GM21786 (cell line): Measurements from ENCODE around the gene TMEM132A.

ENCODE experiments used
- ATAC-seq: cut with Tn5 transposase; IDR thresholded peaks from one replicate; pipeline ENCODE4 v1.9.1; 2021; ENCODE audit not compliant: unreplicated experiment

The TMEM132A gene, protein sequence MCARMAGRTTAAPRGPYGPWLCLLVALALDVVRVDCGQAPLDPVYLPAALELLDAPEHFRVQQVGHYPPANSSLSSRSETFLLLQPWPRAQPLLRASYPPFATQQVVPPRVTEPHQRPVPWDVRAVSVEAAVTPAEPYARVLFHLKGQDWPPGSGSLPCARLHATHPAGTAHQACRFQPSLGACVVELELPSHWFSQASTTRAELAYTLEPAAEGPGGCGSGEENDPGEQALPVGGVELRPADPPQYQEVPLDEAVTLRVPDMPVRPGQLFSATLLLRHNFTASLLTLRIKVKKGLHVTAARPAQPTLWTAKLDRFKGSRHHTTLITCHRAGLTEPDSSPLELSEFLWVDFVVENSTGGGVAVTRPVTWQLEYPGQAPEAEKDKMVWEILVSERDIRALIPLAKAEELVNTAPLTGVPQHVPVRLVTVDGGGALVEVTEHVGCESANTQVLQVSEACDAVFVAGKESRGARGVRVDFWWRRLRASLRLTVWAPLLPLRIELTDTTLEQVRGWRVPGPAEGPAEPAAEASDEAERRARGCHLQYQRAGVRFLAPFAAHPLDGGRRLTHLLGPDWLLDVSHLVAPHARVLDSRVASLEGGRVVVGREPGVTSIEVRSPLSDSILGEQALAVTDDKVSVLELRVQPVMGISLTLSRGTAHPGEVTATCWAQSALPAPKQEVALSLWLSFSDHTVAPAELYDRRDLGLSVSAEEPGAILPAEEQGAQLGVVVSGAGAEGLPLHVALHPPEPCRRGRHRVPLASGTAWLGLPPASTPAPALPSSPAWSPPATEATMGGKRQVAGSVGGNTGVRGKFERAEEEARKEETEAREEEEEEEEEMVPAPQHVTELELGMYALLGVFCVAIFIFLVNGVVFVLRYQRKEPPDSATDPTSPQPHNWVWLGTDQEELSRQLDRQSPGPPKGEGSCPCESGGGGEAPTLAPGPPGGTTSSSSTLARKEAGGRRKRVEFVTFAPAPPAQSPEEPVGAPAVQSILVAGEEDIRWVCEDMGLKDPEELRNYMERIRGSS

DNA sequence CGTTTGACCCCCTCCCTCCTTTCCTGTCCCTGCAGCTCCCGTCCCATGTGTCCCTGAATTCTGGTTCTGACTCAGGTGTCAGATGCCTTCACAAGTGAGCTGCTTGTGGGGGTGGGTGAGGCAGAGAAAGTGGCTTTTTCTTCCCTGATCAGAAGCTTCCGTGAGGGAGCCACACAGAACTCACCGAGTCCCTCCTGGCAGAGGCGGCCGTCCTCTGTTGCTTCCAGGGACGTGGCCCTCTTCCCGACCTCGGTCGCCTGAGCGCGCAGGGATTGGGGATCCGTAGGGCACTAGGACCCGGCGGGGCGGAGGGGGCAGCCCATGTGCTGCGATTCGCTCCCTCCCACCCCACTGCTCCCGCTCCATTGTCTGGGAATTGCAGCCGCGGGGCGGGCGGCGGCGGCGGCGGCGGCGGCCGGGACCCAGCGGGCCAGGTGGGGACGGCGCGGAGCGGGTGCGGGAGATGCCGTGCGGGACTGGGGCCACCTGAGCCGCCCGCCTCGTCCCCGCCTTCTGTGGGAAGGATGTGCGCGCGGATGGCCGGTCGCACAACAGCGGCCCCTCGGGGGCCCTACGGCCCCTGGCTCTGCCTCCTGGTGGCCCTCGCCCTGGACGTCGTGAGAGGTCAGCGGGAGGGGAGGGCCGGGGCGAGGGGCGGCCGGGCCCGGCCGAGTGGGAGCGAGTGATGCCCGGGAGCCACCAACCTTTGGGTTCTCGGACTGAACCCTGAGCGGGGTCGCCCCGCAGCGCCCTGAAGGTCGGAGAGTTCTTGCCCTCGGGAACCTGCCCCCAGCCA lies at the start of gene TMEM132A:
Gene TMEM132A (plus strand): TSS at position 351 of the 796 bp plus-strand sequence. CDS start 174 bp downstream, at position 525.
- no peak for ATAC-seq

DNA sequence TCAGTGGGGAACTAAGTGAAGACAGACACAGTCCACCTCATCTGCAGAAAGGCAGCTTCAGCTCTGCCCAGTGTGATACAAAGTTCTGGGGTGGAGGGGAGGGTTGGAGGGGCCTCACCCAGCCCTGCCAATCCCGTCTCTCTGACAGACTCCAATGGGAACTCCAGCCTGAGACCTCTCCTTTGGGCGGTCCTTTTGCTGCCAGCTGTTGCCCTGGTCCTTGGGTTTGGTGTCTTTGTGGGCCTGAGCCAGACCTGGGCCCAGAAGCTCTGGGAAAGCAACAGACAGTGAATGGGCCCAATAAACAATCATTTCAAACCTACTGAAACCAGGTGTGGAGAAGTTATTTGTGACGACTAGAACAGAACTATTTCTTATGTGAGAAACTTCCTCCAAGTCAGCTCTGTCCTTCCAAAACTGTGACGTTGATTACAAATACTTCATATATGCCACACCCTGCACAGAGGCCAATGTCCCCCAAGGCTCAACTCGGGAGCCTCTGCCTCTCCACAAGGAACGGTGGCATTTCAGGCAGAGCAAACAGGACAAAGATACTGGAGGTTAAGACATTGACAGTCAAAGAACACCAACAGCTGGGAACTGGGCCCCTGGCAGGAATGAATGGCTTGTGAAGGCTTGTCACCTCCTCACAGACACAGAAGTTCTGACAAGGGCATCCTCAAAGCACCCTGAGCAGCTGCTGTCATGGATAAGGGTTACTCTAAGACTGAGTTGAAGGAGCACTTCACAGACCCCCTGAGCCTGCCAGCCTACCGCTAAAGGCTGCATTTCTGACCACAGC lies 48.7 kb upstream of the TMEM132A start:
- ATAC-seq, result no peak

DNA sequence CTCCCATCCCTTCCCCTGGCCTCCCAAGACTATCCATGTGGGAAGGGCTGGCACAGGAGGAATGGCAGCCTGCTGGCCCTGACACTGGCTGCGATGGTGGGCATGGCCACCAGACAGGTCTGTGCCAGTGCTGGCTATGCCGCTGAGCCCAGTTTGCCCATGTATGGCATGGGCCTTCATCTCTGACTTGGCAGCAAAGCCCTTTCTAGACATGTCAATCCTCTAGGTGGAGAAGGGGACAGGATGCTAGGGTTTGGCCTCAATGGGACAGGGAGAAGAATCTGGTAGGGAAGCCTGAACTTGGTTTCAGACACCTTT lies 48.1 kb upstream of the TMEM132A start:
- no peak for ATAC-seq

DNA sequence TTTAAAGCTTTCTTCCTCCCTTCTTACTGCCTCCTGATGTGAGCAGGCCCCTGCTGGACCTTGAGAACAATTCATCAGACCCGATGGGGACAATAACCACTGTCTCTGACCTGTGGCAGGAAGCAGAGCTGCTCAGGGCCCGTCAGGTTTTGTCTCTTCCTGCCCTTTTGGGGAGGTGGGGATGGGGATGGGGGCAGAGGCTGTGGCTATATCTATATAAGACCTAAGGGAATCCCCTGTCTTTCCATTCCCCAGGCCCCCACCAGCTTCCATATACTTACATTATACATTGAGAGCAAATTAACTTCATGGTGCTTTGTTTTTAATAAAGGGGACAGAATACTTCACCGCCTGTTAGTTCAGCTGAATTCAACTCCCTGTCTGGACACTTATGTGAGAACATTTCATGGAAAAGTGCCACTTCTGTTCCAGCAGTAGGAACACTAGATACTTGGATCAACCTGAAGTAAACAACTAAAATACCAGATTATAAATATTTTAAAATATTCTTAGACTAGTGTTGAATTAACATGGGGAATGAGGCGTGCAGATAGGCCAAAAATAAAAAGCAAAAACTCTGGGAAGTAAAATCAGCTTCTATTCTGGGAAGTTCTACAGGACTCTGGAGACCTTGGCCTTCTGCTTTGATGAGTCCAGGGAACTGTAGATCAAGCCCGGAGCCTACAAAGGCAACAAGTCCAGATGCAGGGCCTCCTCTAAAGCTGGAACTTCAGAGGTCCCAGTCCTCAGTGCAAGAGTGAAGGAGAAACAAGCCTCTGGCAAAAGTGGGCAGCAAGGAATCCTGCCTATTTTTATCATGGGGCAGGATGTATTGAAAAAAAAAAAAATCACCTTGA lies 45.8 kb upstream of the TMEM132A start:
- no peak for ATAC-seq

DNA sequence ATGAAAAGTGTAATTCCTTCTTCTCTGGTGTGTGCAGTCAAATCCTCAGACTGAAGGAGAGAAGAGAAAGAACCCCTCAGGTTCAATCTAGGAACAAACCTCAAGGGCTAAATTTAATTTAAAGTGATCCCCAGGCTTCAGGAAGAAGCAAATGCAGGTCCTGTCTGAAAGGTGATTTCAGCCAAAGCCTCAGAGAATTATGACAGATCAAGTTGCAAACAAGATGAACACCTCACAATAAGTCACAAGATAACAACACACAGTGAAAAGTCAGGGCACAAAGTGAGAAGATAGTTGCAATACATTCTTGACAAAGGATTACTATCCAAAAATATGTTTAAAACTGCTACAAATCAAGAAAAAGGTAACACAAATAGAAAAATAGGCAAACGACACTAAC lies 45.2 kb upstream of the TMEM132A start:
- no peak for ATAC-seq

DNA sequence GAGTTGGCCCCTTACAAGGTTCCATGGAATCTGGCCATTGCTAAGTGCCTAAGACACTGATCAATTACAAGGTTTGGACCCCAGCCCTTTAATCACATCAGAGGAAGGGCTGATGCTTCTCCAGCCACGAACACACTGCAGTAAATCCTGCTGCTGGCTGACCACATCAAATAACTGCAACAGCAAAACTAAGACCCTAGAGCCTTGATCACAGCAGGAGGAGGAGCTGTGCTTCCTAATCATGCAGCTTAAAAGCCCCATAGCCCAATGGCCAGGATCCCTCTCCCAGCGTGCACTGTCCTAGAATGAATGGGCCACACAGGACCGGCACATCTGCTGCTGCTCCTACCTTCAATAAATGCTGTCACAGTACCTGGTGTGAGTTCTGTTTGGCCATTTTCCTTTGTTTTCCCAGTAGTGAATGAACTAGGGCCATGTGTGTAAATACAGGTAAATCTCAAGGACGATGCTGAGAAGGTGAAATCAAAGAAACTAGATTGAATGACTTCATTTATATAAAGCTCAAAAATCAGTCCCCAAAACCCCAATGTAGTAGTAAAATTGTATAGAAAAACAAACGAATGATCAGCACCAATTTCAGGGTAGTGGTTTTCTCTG lies 44.2 kb upstream of the TMEM132A start:
- no peak for ATAC-seq

DNA sequence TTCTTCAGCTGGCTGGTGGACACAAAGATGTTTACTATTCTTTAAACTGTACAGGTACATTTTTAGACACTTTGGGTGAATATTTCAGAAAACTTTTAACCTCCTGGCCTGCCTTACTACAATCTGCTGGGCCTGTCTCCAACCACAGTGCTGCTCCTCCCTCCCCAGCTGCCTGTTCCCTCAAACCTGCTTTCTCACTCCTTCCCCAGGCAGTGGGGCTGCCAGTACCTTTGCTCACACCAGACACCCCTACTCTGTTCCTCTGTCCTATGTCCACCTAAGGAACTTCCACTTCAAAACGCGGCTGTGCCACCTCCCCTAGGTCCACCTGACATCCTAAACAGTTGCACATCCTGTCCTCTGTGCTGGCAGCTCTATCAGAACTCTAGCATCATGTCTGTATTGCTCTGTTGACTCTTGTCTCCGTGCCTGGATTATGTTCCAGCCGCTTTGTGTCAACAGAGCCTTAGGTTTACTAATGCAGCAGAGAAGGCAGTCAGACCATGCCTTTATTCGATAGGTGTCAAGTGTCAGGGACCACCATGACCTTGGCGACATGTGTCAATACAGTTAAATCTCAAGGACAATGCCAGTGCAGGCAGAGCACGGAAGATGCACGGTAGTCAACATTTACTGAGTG lies 43.5 kb upstream of the TMEM132A start:
- no peak for ATAC-seq

DNA sequence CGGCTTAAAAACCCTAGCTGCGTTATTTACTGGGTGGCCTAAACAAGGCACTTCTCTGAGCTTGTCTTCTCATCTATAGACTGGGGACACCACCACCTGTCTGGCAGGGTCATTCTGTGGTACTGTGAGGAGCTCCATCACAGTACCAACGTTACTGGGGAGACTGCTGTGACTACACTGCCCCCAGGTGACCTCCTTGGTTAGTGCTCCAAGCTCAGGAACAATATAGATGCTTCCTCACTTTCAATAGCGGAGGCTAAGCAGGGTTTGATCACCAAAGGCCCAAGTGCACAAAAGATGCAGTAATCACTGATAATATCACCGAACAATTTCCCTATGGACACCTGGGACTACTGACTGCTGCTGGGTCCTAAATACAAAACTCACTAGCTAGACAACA lies 36.7 kb upstream of the TMEM132A start:
- ATAC-seq, result no peak

DNA sequence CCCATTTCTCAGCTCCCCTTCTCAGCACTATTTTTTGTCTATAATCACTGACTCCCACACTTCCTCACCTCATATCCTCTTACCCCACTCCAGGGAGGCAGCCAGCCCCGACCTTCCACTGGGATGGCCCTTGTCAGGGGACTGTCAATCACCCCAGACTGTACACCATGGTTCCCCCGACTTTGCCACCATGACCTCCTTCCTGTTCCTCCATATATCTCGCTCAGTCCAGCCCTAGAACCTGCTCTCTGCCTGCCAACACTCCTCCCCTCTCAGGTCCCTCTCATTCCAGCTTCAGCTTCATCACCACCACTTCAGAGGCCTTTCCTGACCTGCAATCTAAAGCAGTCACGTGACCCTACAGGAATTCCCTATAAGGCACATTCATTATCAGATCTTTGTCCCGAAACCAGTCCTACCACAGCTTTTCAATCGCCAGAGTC lies 34.4 kb upstream of the TMEM132A start:
- no peak for ATAC-seq

DNA sequence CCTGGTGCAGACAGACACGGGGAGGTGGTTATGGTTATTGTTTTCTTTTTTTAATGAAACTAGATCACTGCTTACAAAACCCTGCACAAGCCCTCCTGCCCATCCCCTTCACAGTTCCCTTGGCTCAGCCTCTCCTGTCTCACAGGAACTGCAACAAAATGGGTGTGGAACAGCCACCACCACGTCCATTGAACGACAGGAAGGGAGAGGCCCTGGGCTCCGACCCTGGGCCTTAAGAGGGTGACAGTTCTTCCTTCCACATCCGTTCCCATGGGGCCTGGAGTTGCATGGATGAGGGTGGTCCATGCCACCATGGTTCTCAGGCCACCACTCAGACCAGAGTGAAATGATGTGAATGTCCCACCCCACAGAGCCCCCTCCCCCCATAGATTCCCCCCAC lies 33.6 kb upstream of the TMEM132A start:
- no peak for ATAC-seq

DNA sequence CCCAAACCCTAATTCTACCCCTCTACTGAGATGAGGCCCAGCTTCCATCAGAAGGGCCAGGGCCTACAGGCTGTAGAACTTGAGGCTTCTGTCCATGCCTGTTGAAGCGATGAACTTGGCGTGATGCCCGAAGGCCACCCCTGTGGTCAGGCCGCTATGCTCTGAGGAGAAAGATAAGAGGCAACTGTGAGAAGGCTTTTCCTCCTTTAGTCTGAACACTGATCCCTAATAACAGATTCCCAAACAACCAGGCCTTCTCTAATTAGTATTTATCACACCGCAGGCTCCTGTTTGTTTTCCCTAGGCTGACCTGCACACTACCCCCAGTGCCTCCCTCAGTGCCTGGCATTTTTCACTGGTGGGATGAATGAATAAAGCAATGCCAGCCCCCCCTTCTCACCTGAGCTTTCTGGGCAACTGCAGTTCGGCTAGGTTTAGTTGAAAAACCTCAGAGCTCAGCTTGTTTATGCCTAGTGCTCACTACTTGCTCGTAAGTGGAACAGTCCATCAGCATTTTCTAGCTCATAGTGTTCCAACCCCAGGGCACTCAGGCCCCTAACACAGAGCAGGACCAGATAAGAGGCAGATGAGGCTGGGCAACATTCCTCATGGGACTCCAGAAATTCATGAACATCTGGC lies 33.0 kb upstream of the TMEM132A start:
- ATAC-seq, result no peak

DNA sequence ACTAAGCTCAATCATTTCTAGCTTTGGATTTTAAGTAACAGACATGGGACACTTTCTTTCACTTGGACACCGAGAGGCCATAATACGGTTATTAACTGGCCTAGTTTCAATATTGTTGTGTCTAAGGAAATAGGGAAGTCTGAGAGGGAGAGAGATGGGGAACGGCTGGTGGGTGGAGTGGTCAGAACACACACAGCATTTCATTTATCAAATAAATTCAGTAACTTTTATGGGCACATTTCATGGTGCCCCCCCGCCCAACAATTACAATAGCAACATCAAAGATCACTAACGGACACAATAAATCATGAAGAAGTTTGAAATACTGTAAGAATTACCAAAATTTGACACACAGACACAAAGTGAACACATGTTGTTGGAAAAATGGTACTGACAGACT lies 28.6 kb upstream of the TMEM132A start:
- no peak for ATAC-seq

DNA sequence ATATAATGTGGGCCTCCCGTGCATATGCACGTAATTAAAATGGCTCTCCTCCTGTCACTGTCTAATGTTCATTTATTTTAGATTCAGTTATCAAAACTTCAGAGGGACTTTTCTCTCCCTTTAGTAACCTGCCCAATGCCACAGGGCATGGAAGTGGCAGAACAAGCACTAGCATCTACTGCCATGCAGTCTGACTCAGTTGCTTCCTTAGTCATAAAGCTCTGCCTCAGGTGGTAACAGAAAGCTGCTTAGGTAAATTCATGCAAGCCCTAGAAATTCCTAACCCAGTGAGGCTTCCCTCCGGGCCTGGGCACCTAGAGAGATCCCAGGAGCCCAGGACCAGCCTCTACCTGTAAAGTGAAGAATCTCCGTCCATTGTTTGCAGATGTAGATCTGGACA lies 26.8 kb upstream of the TMEM132A start:
- ATAC-seq, result no peak

DNA sequence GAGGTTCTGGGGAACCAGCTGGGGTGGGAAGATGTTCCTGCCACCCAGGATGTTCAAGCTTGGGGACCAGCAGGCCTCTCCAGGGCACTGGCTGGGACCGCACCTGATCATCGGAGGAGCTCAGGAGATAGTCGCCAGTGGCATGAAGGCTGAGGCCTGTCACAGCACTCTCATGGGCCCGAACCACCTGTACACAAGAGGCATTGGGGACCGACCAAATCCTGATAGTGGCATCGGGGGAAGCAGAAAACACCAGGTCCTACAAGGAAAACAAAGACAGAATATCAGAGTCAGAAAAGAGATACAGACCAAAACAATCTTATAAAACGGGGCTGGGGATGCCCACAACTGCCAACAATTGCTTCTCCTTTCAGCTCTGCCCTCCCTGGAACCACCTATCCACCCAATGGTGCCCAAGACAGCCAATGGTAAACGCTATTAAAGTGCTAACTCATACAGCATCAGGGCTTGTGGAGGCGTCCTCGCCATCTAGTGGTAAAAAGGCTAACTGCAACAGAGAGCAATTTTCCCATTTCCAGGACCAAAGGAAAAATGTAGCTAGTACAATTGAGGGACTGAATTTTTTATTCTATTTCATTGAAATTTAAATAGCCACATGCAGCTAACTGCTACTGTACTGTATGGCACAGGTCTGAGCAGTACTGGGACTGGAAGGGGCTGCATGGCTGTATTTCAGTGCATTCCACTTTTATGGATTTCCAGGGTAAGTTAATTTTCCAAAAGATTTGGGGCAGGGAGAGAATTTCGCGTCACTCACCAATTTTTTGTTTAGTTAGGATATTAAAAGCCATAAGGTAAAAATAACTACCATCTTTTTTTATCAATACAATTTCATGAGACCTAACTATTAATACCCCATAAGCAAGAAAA lies 25.0 kb upstream of the TMEM132A start:
- no peak for ATAC-seq

DNA sequence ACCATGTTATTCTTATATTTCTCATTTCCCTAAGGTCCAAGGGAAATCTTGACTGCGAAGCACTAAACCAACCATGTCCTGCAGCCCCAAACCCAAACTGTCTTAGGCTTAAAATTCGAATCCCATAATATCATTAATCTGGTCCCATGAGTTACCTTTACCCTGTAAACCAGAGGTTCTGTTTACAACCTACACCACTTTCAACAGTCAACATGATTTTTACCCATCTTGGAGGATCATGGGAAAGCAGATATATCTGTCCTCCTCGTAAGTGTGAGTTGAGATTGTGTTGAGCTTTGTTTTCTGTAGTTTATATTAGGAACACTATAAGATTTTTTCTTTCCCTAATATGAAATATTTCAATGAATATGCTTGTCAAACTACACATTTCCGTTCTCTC lies 24.3 kb upstream of the TMEM132A start:
- no peak for ATAC-seq

DNA sequence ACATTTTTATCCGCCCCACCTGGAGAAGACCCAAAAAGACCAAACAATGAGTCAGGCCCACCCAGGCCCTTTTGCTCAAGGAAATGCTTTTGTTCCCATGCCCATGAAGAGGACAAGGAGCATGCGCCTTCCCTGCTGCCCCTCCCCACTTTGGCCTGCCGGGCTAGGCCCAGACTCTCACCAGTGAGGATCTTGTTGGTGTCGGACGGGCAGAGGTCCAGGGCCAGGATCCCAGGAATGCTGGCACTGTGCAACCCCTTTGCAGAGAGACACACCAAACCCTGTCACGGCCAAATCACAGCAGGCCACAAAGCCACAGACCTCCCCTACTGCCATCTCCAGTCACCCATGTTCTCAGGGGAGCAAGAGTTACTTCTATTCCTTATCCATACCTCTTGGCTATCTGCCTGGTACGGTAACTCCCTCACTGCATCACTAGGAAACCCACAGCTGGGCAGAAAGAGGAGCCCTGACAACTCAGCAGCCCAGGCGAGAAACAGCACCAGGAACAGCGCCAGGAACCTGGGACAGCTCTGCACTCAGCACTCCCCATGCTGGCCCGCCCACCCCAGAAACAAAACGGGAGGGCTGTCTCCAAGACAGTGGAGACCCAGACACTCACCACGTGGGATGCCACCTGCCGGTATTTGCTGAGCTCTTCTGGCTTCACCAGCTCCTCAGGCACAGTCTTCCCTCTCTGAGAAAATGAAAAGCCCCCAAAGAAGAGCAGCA lies 23.4 kb upstream of the TMEM132A start:
- ATAC-seq, result no peak
